Calu3 (cell line): ENCODE measurements around the gene KRT81. TPM values are rescaled to one million over a fixed set of nuclear protein-coding genes. Genes with fewer than 3 reads are reported as not detected.
"Not testable (repeated sequence)": the region's sequence is repeated elsewhere in the genome, so short reads cannot be mapped to it uniquely, and the experiment has no call there.

Experiments
- BruUV-seq: library from RNA; stranded (reverse); fragments of 400-500 nt; replicated peaks from 2 replicates; lab custom pipeline; 2021; lab: Mats Ljungman, UMichigan
- CTCF ChIA-PET: fragments of 300-600 bp; sonication (Branson Sonifier 250); formaldehyde crosslinking; loops from one replicate; lab custom pipeline; 2022; ENCODE audit warnings: antibody characterized with exemption; lab: Charles Lee
- DNase-seq: peaks from one replicate; pipeline ENCODE4 v3.0.0; 2022
- H3K27ac Mint-ChIP-seq: one replicate; pipeline ENCODE4 v1.8.0; 2022; ENCODE audit warnings: mixed read lengths; ENCODE audit not compliant: unreplicated experiment
- H3K27me3 Mint-ChIP-seq: one replicate; pipeline ENCODE4 v1.8.0; 2022; ENCODE audit warnings: mixed read lengths; ENCODE audit not compliant: unreplicated experiment
- H3K36me3 Mint-ChIP-seq: one replicate; pipeline ENCODE4 v1.8.0; 2022; ENCODE audit warnings: mild to moderate bottlenecking, moderate library complexity, mixed read lengths; ENCODE audit not compliant: insufficient read depth, unreplicated experiment
- H3K4me1 Mint-ChIP-seq: one replicate; pipeline ENCODE4 v1.8.0; 2022; ENCODE audit warnings: mild to moderate bottlenecking, low read depth, mixed read lengths; ENCODE audit not compliant: unreplicated experiment
- H3K4me3 Mint-ChIP-seq: one replicate; pipeline ENCODE4 v1.8.0; 2022; ENCODE audit warnings: mild to moderate bottlenecking, low read depth, moderate library complexity, mixed read lengths; ENCODE audit not compliant: unreplicated experiment
- H3K9me3 Mint-ChIP-seq: one replicate; pipeline ENCODE4 v1.8.0; 2022; ENCODE audit warnings: low read depth, mixed read lengths; ENCODE audit not compliant: unreplicated experiment
- intact Hi-C: fragments of 100-400 bp; cut with micrococcal nuclease; formaldehyde crosslinking; loops from one replicate; pipeline ENCODE4 v1.10.0; 2022; ENCODE audit not compliant: unreplicated experiment
- total RNA-seq: library from RNA; stranded (reverse); gene quantifications from 2 replicates; pipeline ENCODE4 v1.2.3, GENCODE V29; 2022
- TF ChIP-seq, protein P1 (sequence below): fragments of 200-600 bp; IDR thresholded peaks from one replicate; pipeline ENCODE4 v1.8.0; 2022; ENCODE audit warnings: antibody characterized with exemption; ENCODE audit not compliant: unreplicated experiment

Gene KRT81
- total RNA-seq, 1 experiment from 2014 or later: 0.28 TPM

DNA sequence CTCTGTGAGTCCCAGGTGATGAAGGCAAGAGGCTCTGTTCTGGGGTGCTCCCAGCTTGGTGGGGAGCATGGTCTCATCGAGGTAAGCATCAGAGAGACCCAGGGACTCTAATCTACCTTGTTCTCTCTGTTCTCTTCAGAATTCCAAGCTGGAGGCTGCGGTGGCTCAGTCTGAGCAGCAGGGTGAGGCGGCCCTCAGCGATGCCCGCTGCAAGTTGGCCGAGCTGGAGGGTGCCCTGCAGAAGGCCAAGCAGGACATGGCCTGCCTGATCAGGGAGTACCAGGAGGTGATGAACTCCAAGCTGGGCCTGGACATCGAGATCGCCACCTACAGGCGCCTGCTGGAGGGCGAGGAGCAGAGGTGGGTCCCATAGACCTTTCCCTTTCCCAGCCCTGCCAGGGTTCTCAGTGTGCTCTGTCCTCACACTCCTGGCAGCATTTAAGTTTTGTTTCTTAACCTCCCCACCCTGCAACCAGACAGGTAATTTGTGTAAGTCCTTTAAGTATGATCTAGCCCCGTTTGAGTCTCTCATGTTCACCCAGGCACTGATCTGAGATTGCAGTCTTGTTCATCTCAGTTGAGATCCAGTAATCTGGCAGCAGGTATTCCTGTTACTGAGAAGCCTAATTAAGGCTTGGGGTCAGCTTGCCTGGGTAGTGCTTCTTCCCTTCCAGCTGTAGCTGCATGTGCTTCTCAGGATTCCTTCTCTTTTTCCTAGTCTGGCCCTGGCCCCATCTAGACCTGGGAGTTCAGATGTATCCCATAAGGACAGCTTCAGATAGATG lies 14.8 kb upstream of the KRT81 start:
- CTCF ChIA-PET: no interaction called here
- intact Hi-C loops: no loop called here
- TF ChIP-seq, protein P1, sequence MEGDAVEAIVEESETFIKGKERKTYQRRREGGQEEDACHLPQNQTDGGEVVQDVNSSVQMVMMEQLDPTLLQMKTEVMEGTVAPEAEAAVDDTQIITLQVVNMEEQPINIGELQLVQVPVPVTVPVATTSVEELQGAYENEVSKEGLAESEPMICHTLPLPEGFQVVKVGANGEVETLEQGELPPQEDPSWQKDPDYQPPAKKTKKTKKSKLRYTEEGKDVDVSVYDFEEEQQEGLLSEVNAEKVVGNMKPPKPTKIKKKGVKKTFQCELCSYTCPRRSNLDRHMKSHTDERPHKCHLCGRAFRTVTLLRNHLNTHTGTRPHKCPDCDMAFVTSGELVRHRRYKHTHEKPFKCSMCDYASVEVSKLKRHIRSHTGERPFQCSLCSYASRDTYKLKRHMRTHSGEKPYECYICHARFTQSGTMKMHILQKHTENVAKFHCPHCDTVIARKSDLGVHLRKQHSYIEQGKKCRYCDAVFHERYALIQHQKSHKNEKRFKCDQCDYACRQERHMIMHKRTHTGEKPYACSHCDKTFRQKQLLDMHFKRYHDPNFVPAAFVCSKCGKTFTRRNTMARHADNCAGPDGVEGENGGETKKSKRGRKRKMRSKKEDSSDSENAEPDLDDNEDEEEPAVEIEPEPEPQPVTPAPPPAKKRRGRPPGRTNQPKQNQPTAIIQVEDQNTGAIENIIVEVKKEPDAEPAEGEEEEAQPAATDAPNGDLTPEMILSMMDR: peak; percentile 13
- Mint-ChIP-seq H3K4me3 (no peak overlapping the region), H3K4me1 (peaks cover 31% of the 10 kb centered on the region), H3K27me3 (no peaks in the 10 kb centered on the region), H3K27ac (no peak overlapping the region), H3K36me3 (peaks cover 6% of the 10 kb centered on the region), H3K9me3 (no peaks in the 10 kb centered on the region)
- BruUV-seq: no TSS peak
- DNase-seq: peak; percentile 15

DNA sequence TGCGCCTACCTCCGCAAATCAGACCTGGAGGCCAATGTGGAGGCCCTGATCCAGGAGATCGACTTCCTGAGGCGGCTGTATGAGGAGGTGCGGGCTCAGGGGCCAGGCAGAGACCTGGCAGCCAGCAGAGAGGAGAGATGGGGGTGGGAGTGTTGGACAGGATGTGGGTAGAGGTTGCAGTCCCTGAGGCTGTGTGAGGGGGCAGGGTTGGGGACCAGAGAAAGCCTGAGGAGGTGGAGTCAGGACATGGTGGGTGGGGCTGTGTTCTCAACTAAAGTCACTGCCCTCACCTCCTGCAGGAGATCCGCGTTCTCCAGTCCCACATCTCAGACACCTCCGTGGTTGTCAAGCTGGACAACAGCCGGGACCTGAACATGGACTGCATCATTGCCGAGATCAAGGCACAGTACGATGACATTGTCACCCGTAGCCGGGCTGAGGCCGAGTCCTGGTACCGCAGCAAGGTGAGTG lies 13.6 kb upstream of the KRT81 start:
- CTCF ChIA-PET, intact Hi-C loops: not testable (repeated sequence)
- H3K4me1 Mint-ChIP-seq: peaks cover 31% of the 10 kb centered on the region

DNA sequence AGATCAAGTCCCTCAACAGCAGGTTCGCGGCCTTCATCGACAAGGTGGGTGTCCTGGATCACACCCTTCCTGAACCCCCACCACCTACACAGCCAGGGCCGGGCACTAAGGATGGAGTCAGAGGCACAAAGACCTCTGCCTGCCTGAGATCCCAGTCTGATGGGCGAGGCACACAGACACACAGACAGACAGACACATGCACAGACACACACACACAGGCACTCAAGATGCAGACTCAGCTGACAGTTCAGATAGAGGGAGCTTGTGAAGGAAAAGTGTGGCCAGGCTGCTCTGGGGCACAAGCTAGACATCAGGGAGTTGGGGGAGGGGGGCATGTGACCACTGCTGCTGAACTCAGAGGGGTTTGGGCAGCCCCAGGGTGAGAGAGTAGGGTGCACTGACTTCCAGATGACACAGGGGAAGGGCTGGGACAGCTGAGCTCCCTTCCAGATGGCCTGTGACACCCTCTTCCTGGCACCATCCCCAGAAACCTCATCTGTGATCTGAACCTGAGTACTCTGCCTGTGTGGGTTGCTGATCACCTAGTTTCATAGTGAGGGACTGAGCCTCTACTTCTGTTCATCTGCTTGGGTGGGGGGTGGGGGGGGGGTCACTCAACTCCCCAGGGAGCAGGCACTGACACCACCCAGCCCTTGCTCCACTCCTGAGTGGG lies 11.0 kb upstream of the KRT81 start:
- H3K9me3 Mint-ChIP-seq, CTCF ChIA-PET, intact Hi-C loops, H3K36me3 Mint-ChIP-seq, H3K27ac Mint-ChIP-seq, DNase-seq, H3K27me3 Mint-ChIP-seq, BruUV-seq, H3K4me3 Mint-ChIP-seq: not testable (repeated sequence)
- H3K4me1 Mint-ChIP-seq: peaks cover 21% of the 10 kb centered on the region

More for the DNA sequence above, 13.6 kb upstream of the KRT81 start:
- H3K9me3 Mint-ChIP-seq, DNase-seq, H3K27me3 Mint-ChIP-seq, H3K4me3 Mint-ChIP-seq, H3K36me3 Mint-ChIP-seq, BruUV-seq, H3K27ac Mint-ChIP-seq: not testable (repeated sequence)

DNA sequence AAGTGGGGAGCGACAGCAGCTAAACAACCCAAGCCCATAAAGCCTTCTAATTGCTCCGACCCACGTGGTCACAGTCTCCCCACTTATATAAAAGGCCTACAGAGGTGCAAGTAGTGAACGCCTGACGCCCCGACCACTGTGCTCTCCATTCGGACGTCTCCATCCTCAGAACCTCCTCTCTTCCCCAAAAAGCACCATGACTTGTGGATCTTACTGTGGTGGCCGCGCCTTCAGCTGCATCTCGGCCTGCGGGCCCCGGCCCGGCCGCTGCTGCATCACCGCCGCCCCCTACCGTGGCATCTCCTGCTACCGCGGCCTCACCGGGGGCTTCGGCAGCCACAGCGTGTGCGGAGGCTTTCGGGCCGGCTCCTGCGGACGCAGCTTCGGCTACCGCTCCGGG lies 10.4 kb upstream of the KRT81 start:
- DNase-seq, H3K9me3 Mint-ChIP-seq, H3K36me3 Mint-ChIP-seq, CTCF ChIA-PET, H3K27ac Mint-ChIP-seq, H3K4me3 Mint-ChIP-seq, intact Hi-C loops, H3K27me3 Mint-ChIP-seq, BruUV-seq: not testable (repeated sequence)
- H3K4me1 Mint-ChIP-seq: peaks cover 21% of the 10 kb centered on the region

DNA sequence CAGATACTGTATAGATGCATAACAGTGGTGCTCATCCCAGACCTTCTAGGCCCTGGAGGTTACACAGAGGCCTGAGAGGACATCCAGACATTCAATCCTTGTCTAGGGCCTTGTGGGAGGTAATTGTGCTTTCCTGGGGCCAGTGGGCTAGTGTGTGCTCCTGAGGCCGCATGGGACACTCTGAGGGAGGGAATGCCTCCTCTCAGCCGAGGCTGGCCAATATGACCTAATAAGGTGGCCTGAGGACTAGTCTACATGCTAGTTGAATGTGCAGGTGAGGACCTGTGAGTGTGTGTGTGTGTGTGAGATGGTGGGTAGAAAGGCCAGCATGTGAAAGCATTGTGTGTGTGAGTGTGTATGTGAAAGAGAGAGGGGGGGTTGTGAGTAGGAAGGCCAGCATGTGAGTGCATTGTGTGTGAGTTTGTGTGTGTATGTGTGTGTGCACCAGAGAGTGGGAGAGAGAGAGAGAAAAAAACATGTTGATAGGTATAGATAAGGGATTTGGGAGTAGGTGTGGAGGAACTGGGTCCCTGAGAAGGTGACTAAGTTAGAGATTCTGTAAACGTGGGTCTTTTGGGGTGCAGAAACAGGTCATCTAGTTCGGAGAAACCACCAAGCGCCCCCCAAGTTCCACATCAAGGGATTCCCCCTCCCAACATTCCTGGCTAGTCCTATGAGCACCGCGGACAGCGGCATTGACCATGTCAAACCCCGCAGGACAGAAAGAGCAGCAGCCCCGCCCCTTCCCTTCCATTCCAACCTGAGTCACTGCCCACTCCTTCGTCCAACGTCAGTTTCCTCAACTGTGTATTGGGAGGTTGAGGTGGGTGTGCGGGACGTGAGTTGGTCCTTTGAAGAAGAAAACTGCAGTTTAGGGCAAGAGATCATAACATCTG lies 9.7 kb upstream of the KRT81 start:
- intact Hi-C loops: no loop called here
- no peak for DNase-seq

More for the DNA sequence above, 9.7 kb upstream of the KRT81 start:
- H3K27me3 Mint-ChIP-seq: peaks cover 6% of the 10 kb centered on the region
- peaks cover 18% of the 10 kb centered on the region for H3K4me1 Mint-ChIP-seq
- CTCF ChIA-PET: no interaction called here
- H3K27ac Mint-ChIP-seq: no peak overlapping the region
- H3K36me3 Mint-ChIP-seq: peaks cover 6% of the 10 kb centered on the region
- no peak overlapping the region for H3K4me3 Mint-ChIP-seq
- TF ChIP-seq, protein P1: no peak
- H3K9me3 Mint-ChIP-seq: peaks cover 1% of the 10 kb centered on the region
- no TSS peak for BruUV-seq
